CD4-positive, alpha-beta T cell treated with Interleukin-6 for 4 hours (primary cell): ENCODE results near the gene DET1.
"Not testable (repeated sequence)": the region's sequence is repeated elsewhere in the genome, so short reads cannot be mapped to it uniquely, and the experiment has no call there.

ENCODE experiments used
- DNase-seq: peaks from one replicate; pipeline ENCODE4 v3.0.0-alpha.2; 2020; ENCODE audit warnings: mixed read lengths

The DET1 gene

GRCh38 chr15:88546248-88547129 lies at the start of gene DET1:
Gene DET1 (minus strand): TSS chr15:88546681. CDS start chr15:88531705, 14,976 bp downstream.
- DNase-seq = peak; percentile 96

GRCh38 chr15:88591384-88591783 lies 44.9 kb upstream of the DET1 start:
- no peak for DNase-seq

- DNase-seq = no peak
These were observed 44.3 kb upstream of the DET1 start for GRCh38 chr15:88590759-88591158.

- no peak for DNase-seq
These were observed 40.1 kb upstream of the DET1 start for GRCh38 chr15:88586401-88587162.

GRCh38 chr15:88580532-88580931 lies 34.1 kb upstream of the DET1 start:
- no peak for DNase-seq

GRCh38 chr15:88579322-88579721 lies 32.8 kb upstream of the DET1 start:
- DNase-seq = no peak

GRCh38 chr15:88574655-88575054 lies 28.2 kb upstream of the DET1 start:
- DNase-seq = no peak

- no peak for DNase-seq
These were observed 27.6 kb upstream of the DET1 start for GRCh38 chr15:88574077-88574476.

- no peak for DNase-seq
These were observed 25.4 kb upstream of the DET1 start for GRCh38 chr15:88571852-88572259.

GRCh38 chr15:88571153-88571851 lies 24.8 kb upstream of the DET1 start:
- no peak for DNase-seq

- no peak for DNase-seq
These were observed 22.1 kb upstream of the DET1 start for GRCh38 chr15:88568589-88568988.

GRCh38 chr15:88564741-88565140 lies 18.3 kb upstream of the DET1 start:
- DNase-seq = no peak

- no peak for DNase-seq
These were observed 17.2 kb upstream of the DET1 start for GRCh38 chr15:88563638-88564037.

- DNase-seq = not testable (repeated sequence)
These were observed 13.1 kb upstream of the DET1 start for GRCh38 chr15:88559565-88559964.

- DNase-seq = not testable (repeated sequence)
These were observed 11.5 kb upstream of the DET1 start for GRCh38 chr15:88558026-88558425.

- not testable (repeated sequence) for DNase-seq
These were observed 1.5 kb upstream of the DET1 start for GRCh38 chr15:88548009-88548408.

- not testable (repeated sequence) for DNase-seq
These were observed 768 bp downstream of the DET1 start for GRCh38 chr15:88545578-88546247.

- no peak for DNase-seq
These were observed 3.3 kb downstream of the DET1 start for GRCh38 chr15:88543065-88543776.

- no peak for DNase-seq
These were observed 4.1 kb downstream of the DET1 start for GRCh38 chr15:88542342-88542733.

GRCh38 chr15:88541709-88542341 lies 4.7 kb downstream of the DET1 start:
- no peak for DNase-seq

- DNase-seq = not testable (repeated sequence)
These were observed 5.4 kb downstream of the DET1 start for GRCh38 chr15:88541111-88541510.
